ENCODE data around the gene ZNF563.
A peak's percentile ranks its signal among the peaks of the same experiment; 100 is the strongest.

ZNF563 gene

GRCh38 chr19:12294249-12295158 is 38.9 kb downstream of the ZNF563 start, which contains the start of gene ZNF44:
Gene ZNF44, minus strand, starts transcription at chr19:12294883. Its CDS starts 189 bp downstream, at chr19:12294694.
- DNase-seq (ENCODE audit: low spot score): peak; percentile 87

GRCh38 chr19:12293777-12294248 is 39.6 kb downstream of the ZNF563 start:
- DNase-seq (ENCODE audit: low spot score): peak; percentile 3

- no peak for DNase-seq (ENCODE audit: low spot score)
Measured at GRCh38 chr19:12289790-12290065, 43.7 kb downstream of the ZNF563 start.

GRCh38 chr19:12287958-12288500 is 45.4 kb downstream of the ZNF563 start:
- DNase-seq (ENCODE audit: low spot score): no peak

GRCh38 chr19:12284631-12285030 is 48.8 kb downstream of the ZNF563 start:
- DNase-seq (ENCODE audit: low spot score): no peak

- no peak for DNase-seq (ENCODE audit: low spot score)
Measured at GRCh38 chr19:12284226-12284625, 49.2 kb downstream of the ZNF563 start.

- no peak for DNase-seq (ENCODE audit: low spot score)
Measured at GRCh38 chr19:12278713-12279112, 54.7 kb downstream of the ZNF563 start.

- DNase-seq (ENCODE audit: low spot score): no peak
Measured at GRCh38 chr19:12272980-12273901, 60.2 kb downstream of the ZNF563 start.

GRCh38 chr19:12272386-12272785 is 61.0 kb downstream of the ZNF563 start:
- DNase-seq (ENCODE audit: low spot score): no peak

- DNase-seq (ENCODE audit: low spot score): no peak
Measured at GRCh38 chr19:12270854-12271253, 62.6 kb downstream of the ZNF563 start.

Data from hematopoietic multipotent progenitor cell treated with erythropoietin and hydrocortisone succinate and interleukin-3 and kit ligand, for 15 days (in vitro differentiated cells).